ENCODE data around the gene TGM3. TPM values are rescaled to one million over a fixed set of nuclear protein-coding genes. Genes with fewer than 3 reads are reported as not detected.

TGM3 gene
- total and polyA plus RNA-seq, 2 experiments from 2014 or later, result 0.08 TPM; not detected in 1

DNA sequence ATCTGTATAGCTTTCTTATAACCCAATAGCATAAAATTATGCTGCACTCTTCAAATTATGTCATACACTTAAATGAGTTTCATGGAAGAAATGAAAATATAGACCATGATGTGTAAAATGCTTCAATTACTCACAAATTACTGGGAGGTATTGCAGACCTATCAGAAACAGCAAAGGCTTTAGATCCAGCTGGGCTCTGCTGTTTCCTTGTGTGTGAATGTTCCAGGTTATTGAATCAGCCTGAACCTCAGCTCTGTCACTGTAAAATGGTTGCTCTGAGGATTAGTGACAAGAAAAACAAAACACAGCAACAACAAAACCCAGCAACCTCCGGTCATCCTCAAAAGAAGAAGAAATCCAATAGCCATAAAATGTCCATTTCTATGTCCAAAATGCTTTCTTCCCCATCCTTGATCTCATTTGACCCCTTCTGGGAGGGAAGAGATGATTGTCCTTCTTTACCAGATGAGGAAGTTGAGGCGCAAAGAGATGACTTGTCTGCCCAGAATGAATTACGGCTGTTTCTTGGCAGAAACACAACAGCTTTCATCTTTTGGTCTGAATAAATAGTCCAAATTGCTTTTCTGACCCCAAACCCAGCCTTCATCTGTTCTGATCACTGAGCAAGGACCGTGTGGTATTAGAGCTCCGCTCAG is 42.7 kb downstream of the TGM3 start:
- H4K20me1 ChIP-seq (replicated peaks; ENCODE audit: insufficient read depth), result no peaks in the 10 kb centered on the region
- H3K36me3 ChIP-seq (ENCODE audit: insufficient read depth), result no peaks in the 10 kb centered on the region
- Mint-ChIP-seq H3K36me3 (ENCODE audit: low read depth) (no peaks in the 10 kb centered on the region), H3K27me3 (ENCODE audit: insufficient read depth, low read depth, poor library complexity) (peaks cover 8% of the 10 kb centered on the region), H3K9me3 (peaks cover 3% of the 10 kb centered on the region; the same call in 1 of the 3 replicates), H3K4me3 (no peak overlapping the region), H3K27ac (no peak overlapping the region), H3K4me1 (no peaks in the 10 kb centered on the region)
- no peak overlapping the region for H2AFZ ChIP-seq
- no peaks in the 10 kb centered on the region for H3K4me1 ChIP-seq (ENCODE audit: insufficient read depth)
- no peak for DNase-seq (ENCODE audit: low spot score)
- no peak overlapping the region for H3K4me2 ChIP-seq
- no peaks in the 10 kb centered on the region for H3K79me2 ChIP-seq (replicated peaks; ENCODE audit: insufficient read depth)
- H3K4me3 ChIP-seq, result no peak overlapping the region
- TF ChIP-seq ZNF114 (CRISPR knock-in tag; IDR thresholded peaks at IDR 0.05) (no peak), EZH2phosphoT487 (IDR thresholded peaks at IDR 0.05; ENCODE audit: unreplicated experiment) (no peak), STAT1 (IDR thresholded peaks at IDR 0.05; ENCODE audit: unreplicated experiment) (no peak), NANOG (IDR thresholded peaks at IDR 0.05; ENCODE audit: borderline replicate concordance) (no peak), CREB1 (CRISPR knock-in tag; IDR thresholded peaks at IDR 0.05; ENCODE audit: low read depth) (no peak), JUNB (IDR thresholded peaks at IDR 0.05; ENCODE audit: unreplicated experiment) (no peak), ETS1 (IDR thresholded peaks at IDR 0.05) (no peak), EZH2 (IDR thresholded peaks at IDR 0.05; ENCODE audit: low read depth, unreplicated experiment) (no peak), ZNF331 (CRISPR knock-in tag; IDR thresholded peaks at IDR 0.05; ENCODE audit: low read depth) (no peak), POLR2AphosphoS5 (IDR thresholded peaks at IDR 0.05; ENCODE audit: low read depth) (no peak)
- TF ChIP-seq, protein P1, sequence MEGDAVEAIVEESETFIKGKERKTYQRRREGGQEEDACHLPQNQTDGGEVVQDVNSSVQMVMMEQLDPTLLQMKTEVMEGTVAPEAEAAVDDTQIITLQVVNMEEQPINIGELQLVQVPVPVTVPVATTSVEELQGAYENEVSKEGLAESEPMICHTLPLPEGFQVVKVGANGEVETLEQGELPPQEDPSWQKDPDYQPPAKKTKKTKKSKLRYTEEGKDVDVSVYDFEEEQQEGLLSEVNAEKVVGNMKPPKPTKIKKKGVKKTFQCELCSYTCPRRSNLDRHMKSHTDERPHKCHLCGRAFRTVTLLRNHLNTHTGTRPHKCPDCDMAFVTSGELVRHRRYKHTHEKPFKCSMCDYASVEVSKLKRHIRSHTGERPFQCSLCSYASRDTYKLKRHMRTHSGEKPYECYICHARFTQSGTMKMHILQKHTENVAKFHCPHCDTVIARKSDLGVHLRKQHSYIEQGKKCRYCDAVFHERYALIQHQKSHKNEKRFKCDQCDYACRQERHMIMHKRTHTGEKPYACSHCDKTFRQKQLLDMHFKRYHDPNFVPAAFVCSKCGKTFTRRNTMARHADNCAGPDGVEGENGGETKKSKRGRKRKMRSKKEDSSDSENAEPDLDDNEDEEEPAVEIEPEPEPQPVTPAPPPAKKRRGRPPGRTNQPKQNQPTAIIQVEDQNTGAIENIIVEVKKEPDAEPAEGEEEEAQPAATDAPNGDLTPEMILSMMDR (conservative IDR thresholded peaks at IDR 0.05; ENCODE audit: low read depth in 2 of 2), result no peak
- TF ChIP-seq, protein P2, sequence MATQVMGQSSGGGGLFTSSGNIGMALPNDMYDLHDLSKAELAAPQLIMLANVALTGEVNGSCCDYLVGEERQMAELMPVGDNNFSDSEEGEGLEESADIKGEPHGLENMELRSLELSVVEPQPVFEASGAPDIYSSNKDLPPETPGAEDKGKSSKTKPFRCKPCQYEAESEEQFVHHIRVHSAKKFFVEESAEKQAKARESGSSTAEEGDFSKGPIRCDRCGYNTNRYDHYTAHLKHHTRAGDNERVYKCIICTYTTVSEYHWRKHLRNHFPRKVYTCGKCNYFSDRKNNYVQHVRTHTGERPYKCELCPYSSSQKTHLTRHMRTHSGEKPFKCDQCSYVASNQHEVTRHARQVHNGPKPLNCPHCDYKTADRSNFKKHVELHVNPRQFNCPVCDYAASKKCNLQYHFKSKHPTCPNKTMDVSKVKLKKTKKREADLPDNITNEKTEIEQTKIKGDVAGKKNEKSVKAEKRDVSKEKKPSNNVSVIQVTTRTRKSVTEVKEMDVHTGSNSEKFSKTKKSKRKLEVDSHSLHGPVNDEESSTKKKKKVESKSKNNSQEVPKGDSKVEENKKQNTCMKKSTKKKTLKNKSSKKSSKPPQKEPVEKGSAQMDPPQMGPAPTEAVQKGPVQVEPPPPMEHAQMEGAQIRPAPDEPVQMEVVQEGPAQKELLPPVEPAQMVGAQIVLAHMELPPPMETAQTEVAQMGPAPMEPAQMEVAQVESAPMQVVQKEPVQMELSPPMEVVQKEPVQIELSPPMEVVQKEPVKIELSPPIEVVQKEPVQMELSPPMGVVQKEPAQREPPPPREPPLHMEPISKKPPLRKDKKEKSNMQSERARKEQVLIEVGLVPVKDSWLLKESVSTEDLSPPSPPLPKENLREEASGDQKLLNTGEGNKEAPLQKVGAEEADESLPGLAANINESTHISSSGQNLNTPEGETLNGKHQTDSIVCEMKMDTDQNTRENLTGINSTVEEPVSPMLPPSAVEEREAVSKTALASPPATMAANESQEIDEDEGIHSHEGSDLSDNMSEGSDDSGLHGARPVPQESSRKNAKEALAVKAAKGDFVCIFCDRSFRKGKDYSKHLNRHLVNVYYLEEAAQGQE (IDR thresholded peaks at IDR 0.05; ENCODE audit: unreplicated experiment), result no peak
- TF ChIP-seq, protein P3, sequence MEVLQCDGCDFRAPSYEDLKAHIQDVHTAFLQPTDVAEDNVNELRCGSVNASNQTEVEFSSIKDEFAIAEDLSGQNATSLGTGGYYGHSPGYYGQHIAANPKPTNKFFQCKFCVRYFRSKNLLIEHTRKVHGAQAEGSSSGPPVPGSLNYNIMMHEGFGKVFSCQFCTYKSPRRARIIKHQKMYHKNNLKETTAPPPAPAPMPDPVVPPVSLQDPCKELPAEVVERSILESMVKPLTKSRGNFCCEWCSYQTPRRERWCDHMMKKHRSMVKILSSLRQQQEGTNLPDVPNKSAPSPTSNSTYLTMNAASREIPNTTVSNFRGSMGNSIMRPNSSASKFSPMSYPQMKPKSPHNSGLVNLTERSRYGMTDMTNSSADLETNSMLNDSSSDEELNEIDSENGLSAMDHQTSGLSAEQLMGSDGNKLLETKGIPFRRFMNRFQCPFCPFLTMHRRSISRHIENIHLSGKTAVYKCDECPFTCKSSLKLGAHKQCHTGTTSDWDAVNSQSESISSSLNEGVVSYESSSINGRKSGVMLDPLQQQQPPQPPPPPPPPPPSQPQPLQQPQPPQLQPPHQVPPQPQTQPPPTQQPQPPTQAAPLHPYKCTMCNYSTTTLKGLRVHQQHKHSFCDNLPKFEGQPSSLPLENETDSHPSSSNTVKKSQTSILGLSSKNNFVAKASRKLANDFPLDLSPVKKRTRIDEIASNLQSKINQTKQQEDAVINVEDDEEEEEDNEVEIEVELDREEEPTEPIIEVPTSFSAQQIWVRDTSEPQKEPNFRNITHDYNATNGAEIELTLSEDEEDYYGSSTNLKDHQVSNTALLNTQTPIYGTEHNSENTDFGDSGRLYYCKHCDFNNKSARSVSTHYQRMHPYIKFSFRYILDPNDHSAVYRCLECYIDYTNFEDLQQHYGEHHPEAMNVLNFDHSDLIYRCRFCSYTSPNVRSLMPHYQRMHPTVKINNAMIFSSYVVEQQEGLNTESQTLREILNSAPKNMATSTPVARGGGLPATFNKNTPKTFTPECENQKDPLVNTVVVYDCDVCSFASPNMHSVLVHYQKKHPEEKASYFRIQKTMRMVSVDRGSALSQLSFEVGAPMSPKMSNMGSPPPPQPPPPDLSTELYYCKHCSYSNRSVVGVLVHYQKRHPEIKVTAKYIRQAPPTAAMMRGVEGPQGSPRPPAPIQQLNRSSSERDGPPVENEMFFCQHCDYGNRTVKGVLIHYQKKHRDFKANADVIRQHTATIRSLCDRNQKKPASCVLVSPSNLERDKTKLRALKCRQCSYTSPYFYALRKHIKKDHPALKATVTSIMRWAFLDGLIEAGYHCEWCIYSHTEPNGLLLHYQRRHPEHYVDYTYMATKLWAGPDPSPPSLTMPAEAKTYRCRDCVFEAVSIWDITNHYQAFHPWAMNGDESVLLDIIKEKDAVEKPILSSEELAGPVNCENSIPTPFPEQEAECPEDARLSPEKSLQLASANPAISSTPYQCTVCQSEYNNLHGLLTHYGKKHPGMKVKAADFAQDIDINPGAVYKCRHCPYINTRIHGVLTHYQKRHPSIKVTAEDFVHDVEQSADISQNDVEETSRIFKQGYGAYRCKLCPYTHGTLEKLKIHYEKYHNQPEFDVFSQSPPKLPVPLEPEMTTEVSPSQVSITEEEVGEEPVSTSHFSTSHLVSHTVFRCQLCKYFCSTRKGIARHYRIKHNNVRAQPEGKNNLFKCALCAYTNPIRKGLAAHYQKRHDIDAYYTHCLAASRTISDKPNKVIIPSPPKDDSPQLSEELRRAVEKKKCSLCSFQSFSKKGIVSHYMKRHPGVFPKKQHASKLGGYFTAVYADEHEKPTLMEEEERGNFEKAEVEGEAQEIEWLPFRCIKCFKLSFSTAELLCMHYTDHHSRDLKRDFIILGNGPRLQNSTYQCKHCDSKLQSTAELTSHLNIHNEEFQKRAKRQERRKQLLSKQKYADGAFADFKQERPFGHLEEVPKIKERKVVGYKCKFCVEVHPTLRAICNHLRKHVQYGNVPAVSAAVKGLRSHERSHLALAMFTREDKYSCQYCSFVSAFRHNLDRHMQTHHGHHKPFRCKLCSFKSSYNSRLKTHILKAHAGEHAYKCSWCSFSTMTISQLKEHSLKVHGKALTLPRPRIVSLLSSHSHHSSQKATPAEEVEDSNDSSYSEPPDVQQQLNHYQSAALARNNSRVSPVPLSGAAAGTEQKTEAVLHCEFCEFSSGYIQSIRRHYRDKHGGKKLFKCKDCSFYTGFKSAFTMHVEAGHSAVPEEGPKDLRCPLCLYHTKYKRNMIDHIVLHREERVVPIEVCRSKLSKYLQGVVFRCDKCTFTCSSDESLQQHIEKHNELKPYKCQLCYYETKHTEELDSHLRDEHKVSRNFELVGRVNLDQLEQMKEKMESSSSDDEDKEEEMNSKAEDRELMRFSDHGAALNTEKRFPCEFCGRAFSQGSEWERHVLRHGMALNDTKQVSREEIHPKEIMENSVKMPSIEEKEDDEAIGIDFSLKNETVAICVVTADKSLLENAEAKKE (CRISPR knock-in tag; IDR thresholded peaks at IDR 0.05), result no peak
- no peak for ATAC-seq
- no peaks in the 10 kb centered on the region for H3K9me2 ChIP-seq (ENCODE audit: insufficient read depth)
- H3F3A ChIP-seq (replicated peaks; ENCODE audit: low read depth), result no peaks in the 10 kb centered on the region
- no peaks in the 10 kb centered on the region for H3K27me3 ChIP-seq (ENCODE audit: insufficient read depth)
- no peak overlapping the region for H3K27ac ChIP-seq (ENCODE audit: low read depth)
